Heart right ventricle (tissue), 16 donors: ENCODE data around the gene LAMC3. TPM values are rescaled to one million over a fixed set of nuclear protein-coding genes. Genes with fewer than 3 reads are reported as not detected.

ENCODE experiments used
- ATAC-seq, 8 donors: fragments of 200-7000 bp; cut with Tn5 transposase; one replicate each; pipeline ENCODE4 v1.9.1; 2020; ENCODE audit warnings: mild to moderate bottlenecking in 8 of 8, moderate library complexity in 8 of 8, moderate number of reproducible peaks in 1 of 8
- DNase-seq, 2 donors: peaks; one replicate each; pipeline ENCODE4 v3.0.0-alpha.2; 2020
- H3K27ac ChIP-seq, 10 donors: fragments of 200-600 bp; sonication (generic) in 2 of 10; one replicate each; pipeline versions ENCODE4 v1.5.0 to v1.8.0; 2020 to 2022; ENCODE audit warnings: mild to moderate bottlenecking in 3 of 10
- H3K27me3 ChIP-seq, 7 donors: fragments of 200-600 bp; one replicate each; pipeline ENCODE4 v1.8.0; 2021 to 2022; ENCODE audit warnings: mild to moderate bottlenecking in 2 of 7
- H3K36me3 ChIP-seq, 9 donors: fragments of 200-600 bp; sonication (generic) in 1 of 9; one replicate each; pipeline versions ENCODE4 v1.5.0 to v1.8.0; 2020 to 2022; ENCODE audit warnings: mild to moderate bottlenecking in 2 of 9
- H3K4me1 ChIP-seq, 9 donors: fragments of 200-600 bp; sonication (generic) in 1 of 9; one replicate each; pipeline versions ENCODE4 v1.5.0 to v1.8.0; 2020 to 2022; ENCODE audit warnings: mild to moderate bottlenecking in 4 of 9
- H3K4me3 ChIP-seq, 10 donors: fragments of 200-600 bp; sonication (generic) in 2 of 10; one replicate each; pipeline versions ENCODE4 v1.5.0 to v1.8.0; 2020 to 2022; ENCODE audit warnings: mild to moderate bottlenecking in 7 of 10, moderate library complexity in 2 of 10
- H3K9me3 ChIP-seq, 11 donors: fragments of 200-600 bp in 10 of 11; sonication (generic) in 2 of 11; one replicate each; pipeline versions ENCODE4 v1.5.0 to v1.8.0; 2013 to 2022; ENCODE audit warnings: mild to moderate bottlenecking in 2 of 11, control low read depth in 1 of 11, moderate library complexity in 1 of 11
- WGBS, 2 donors: extraction: QIAGEN DNeasy Blood & Tissue Kit; methylation state at CpG; one replicate each; pipeline ENCODE4 v1.1.7; 2013; ENCODE audit warnings: inconsistent platforms in 1 of 2; 5-methylcytosine and 5-hydroxymethylcytosine counted together
- intact Hi-C, 10 donors: fragments of 100-400 bp; cut with DNase I; formaldehyde crosslinking; loops; one replicate each; pipeline versions ENCODE4 v1.11.1 to v1.14.2; 2022
- polyA plus RNA-seq, 2 donors: library from polyadenylated mRNA; stranded (reverse); fragments of 200-250 nt; gene quantifications; one replicate each; pipeline ENCODE4 v1.2.3, GENCODE V29; 2013
- total RNA-seq, 10 donors: library from RNA; stranded (reverse); fragmentation: NEBNext Ultra II Directional in 3 of 10; extraction: Animal tissue kit (Norgen Biotek cat#: 25700) in 3 of 10; gene quantifications; one replicate each; pipeline versions ENCODE4 v1.2.1 to v1.2.4, GENCODE V29; 2021 to 2023
- TF ChIP-seq, protein P1 (sequence below), 9 donors: fragments of 200-600 bp; sonication (generic) in 2 of 9; IDR thresholded peaks; one replicate each; pipeline versions ENCODE4 v1.5.0 to v1.8.0; 2021 to 2022; ENCODE audit warnings: antibody characterized with exemption in 9 of 9, mild to moderate bottlenecking in 5 of 9, moderate library complexity in 1 of 9
- donor health status: Arrhythmogenic right ventricular cardiomyopathy.
- donor health status: ischemic (EF 13 %, LVEDD 7.1; RV severe dilation, severe dysfunction).
- donor health status: healthy with polysubstance abuse.
- donor health status: DM: no; HTN: yes; CAD: no.
- donor health status: DM: no; HTN: no; CAD: no.
- donor health status: ischemic (EF 25% LVEDD 6.9; RV normal size, moderate dysfunction).
- donor health status: ischemic (EF 25% LVEDD 5.7; RV mildly dilated, moderate dysfunction).
- donor health status: healthy.
- donor health status: DM: yes; HTN: yes; CAD: no.
- donor health status: Ischemic cardiomyopathy.
- donor health status: ischemic (EF 35%, LVEDD 5.7; RV mildly dilated, moderate dysfunction).
- donor health status: nonischemic (EF 11% LVEDD 7.7; RV severe dilation, severe dysfunction).
- donor health status: DM: yes; HTN: yes; CAD: no.
- donor health status: PGD.
- donor health status: ischemic (EF 29% LVEDD 5.4; RV normal size, mild dysfunction).
- donor health status: nonischemic (EF 23%, LVEDD 6.1; RV moderate dilation, normal function).

Gene LAMC3
- total and polyA plus RNA-seq, 12 donors: 0.07 to 5.4 (median 0.30) TPM; not detected in 1

DNA sequence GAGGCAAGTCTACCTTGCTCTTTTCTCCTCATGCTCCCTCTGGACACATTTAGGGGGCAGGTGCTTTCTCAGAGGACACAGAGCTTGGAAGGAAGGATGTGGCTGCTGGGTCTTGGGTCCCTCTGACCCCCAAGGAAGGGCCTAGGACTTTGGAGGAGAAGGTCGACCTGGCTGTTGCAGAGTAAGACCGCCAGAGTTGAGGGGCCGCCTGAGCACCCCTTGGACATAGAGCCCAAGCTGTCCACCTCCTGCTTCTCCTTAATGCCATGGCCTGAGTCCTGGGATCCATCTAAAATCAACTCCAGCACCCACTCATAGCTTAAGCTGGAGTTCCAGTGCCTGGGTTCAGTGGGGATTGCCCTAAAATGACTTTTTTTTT lies 20.6 kb downstream of the LAMC3 start:
- Histone ChIP-seq H3K4me3 (no peak overlapping the region), H3K27ac (no peak overlapping the region), H3K9me3 (no peaks in the 10 kb centered on the region), H3K36me3 (no peaks in the 10 kb centered on the region), H3K27me3 (peaks cover 0 to 13% (median 5%) of the 10 kb centered on the region in 7 donors), H3K4me1 (no peaks in the 10 kb centered on the region)
- WGBS, 2 donors: 87% methylated on average over 3 of the region's 3 CpGs
- no peak for DNase-seq
- intact Hi-C loops: no loop called here
- no peak for ATAC-seq
- TF ChIP-seq, protein P1, sequence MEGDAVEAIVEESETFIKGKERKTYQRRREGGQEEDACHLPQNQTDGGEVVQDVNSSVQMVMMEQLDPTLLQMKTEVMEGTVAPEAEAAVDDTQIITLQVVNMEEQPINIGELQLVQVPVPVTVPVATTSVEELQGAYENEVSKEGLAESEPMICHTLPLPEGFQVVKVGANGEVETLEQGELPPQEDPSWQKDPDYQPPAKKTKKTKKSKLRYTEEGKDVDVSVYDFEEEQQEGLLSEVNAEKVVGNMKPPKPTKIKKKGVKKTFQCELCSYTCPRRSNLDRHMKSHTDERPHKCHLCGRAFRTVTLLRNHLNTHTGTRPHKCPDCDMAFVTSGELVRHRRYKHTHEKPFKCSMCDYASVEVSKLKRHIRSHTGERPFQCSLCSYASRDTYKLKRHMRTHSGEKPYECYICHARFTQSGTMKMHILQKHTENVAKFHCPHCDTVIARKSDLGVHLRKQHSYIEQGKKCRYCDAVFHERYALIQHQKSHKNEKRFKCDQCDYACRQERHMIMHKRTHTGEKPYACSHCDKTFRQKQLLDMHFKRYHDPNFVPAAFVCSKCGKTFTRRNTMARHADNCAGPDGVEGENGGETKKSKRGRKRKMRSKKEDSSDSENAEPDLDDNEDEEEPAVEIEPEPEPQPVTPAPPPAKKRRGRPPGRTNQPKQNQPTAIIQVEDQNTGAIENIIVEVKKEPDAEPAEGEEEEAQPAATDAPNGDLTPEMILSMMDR (IDR thresholded peaks at IDR 0.05): no peak

- intact Hi-C loops: no loop called here
- Histone ChIP-seq H3K27me3 (peaks cover 0 to 9% (median under 1%) of the 10 kb centered on the region in 7 donors), H3K36me3 (no peaks in the 10 kb centered on the region), H3K4me1 (no peaks in the 10 kb centered on the region), H3K9me3 (no peaks in the 10 kb centered on the region), H3K4me3 (no peak overlapping the region), H3K27ac (no peak overlapping the region)
- DNase-seq (no peak), ATAC-seq (no peak)
- TF ChIP-seq, protein P1 (IDR thresholded peaks at IDR 0.05): no peak
- 83 to 91% methylated on average over 13 of the region's 13 CpGs for WGBS, 2 donors
These were observed 21.4 kb downstream of the LAMC3 start for GRCh38 chr9:131030239-131031004.

GRCh38 chr9:131031005-131031641 lies 22.1 kb downstream of the LAMC3 start:
- Histone ChIP-seq H3K27ac (no peak overlapping the region), H3K36me3 (no peaks in the 10 kb centered on the region), H3K9me3 (no peaks in the 10 kb centered on the region), H3K27me3 (peaks cover 0 to 3% (median 0%) of the 10 kb centered on the region in 7 donors), H3K4me1 (no peaks in the 10 kb centered on the region), H3K4me3 (no peak overlapping the region)
- intact Hi-C loops: no loop called here
- no peak for ATAC-seq
- TF ChIP-seq, protein P1 (IDR thresholded peaks at IDR 0.05): no peak
- WGBS, 2 donors: 91 to 94% methylated on average over 17 of the region's 17 CpGs
- no peak for DNase-seq

DNA sequence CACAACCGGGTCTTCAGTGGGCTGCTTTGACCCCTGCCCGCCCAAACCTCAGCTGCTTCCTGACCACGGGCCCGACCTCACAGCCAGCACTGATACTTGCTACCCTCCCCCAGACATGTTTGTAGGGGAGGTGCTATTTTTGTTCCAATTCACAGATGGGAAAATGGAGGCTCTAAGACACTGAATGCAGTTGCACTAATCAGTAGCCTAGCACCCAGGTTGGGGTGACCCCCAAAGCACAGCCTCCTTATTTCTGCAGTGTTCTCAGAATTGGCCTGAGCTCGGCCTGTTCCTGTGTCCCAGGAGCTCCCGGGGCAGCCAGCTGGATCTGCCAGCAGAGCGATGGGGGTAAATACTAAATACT lies 22.6 kb downstream of the LAMC3 start:
- no peaks in the 10 kb centered on the region for H3K36me3 ChIP-seq
- TF ChIP-seq, protein P1 (IDR thresholded peaks at IDR 0.05): no peak
- peaks cover 0 to 2% (median 2%) of the 10 kb centered on the region in 9 donors for H3K4me1 ChIP-seq
- DNase-seq (no peak), ATAC-seq (no peak)
- 84 to 88% methylated on average over 7 of the region's 7 CpGs for WGBS, 2 donors
- no peak overlapping the region for H3K27ac ChIP-seq
- H3K9me3 ChIP-seq: no peaks in the 10 kb centered on the region
- H3K4me3 ChIP-seq: no peak overlapping the region
- intact Hi-C loops: no loop called here
- H3K27me3 ChIP-seq: peaks cover 0 to 3% (median 0%) of the 10 kb centered on the region in 7 donors
